Measurements from ENCODE around the gene ZNF614. TPM values are rescaled to one million over a fixed set of nuclear protein-coding genes. Genes with fewer than 3 reads are reported as not detected.

ZNF614 gene
- total and polyA plus RNA-seq, 9 of the 15 experiments (the other 6 are each of a cell fraction or from before 2014, with no cell fraction given) = 4.9 to 16.3 (median 11.4) TPM

DNA sequence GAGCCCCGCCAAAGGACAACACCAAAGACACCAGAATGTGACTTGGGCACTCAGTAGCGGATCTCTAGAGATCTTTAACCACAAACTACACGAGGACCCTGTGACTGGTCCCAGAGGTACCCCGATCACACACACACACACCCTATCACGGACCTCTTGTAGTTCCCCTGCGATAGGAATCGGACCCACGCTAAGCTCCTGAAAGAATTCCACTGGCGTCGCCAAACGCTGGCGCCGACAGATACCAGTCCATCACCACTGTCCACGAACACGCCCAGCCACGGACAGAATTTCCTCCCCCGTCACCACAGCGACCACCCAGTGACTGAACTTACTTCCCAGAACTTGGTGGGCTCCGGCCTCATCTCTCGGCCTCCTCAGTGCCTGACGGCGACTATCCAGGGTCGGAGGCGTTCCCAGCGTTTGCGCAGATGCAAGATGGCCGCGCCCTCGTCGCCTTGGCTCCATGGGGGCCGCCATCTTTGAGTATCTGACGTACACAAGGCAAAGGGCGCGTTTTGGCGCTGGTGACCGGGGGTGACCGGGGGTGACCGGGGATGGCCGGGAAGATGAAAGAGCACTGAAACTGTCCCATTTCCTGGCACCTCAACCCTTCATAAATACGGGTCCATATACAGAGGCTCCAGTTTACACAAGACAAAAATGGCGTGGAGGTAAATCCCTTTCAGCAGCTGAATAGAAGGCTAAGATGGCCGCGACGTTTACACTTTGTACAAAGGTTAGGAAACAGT, 20.2 kb downstream of the ZNF614 start, which contains the start of gene ZNF615 (continued):
- TF ChIP-seq ZNF232 (CRISPR knock-in tag; IDR thresholded peaks at IDR 0.05) (no peak), PHF20 (IDR thresholded peaks at IDR 0.05; ENCODE audit: partially characterized antibody) (no peak), THAP12 (CRISPR knock-in tag; IDR thresholded peaks at IDR 0.05) (no peak), SAFB2 (IDR thresholded peaks at IDR 0.05; ENCODE audit: borderline replicate concordance, low read depth, low read length, severe bottlenecking) (no peak), ZNF354B (CRISPR knock-in tag; IDR thresholded peaks at IDR 0.05) (no peak), CC2D1A (IDR thresholded peaks at IDR 0.05) (no peak), CEBPZ (IDR thresholded peaks at IDR 0.05; ENCODE audit: borderline replicate concordance, low read depth, low read length) (no peak), ZNF707 (CRISPR knock-in tag; conservative IDR thresholded peaks at IDR 0.05) (no peak), TAF7 (tag; IDR thresholded peaks at IDR 0.05) (no peak), KHSRP (IDR thresholded peaks at IDR 0.05) (no peak), TEAD1 (CRISPR knock-in tag; IDR thresholded peaks at IDR 0.05) (0 out of 4 replicates have a peak, but pooled peaks of 1 of the 2 experiments have one; percentile 18), ATF1 (CRISPR knock-in tag; IDR thresholded peaks at IDR 0.05) (no peak), ATF1 (tag; IDR thresholded peaks at IDR 0.05) (peak; percentile 74), BRCA1 (IDR thresholded peaks at IDR 0.05) (no peak), BRCA1 (CRISPR knock-in tag; IDR thresholded peaks at IDR 0.05) (no peak), RFX5 (IDR thresholded peaks at IDR 0.05; ENCODE audit: low read depth, low read length) (no peak), IRF1 (CRISPR knock-in tag; IDR thresholded peaks at IDR 0.05; ENCODE audit: borderline replicate concordance) (no peak), NR3C1 (CRISPR knock-in tag; IDR thresholded peaks at IDR 0.05) (no peak)
- TF ChIP-seq, protein P1, sequence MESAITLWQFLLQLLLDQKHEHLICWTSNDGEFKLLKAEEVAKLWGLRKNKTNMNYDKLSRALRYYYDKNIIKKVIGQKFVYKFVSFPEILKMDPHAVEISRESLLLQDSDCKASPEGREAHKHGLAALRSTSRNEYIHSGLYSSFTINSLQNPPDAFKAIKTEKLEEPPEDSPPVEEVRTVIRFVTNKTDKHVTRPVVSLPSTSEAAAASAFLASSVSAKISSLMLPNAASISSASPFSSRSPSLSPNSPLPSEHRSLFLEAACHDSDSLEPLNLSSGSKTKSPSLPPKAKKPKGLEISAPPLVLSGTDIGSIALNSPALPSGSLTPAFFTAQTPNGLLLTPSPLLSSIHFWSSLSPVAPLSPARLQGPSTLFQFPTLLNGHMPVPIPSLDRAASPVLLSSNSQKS (CRISPR knock-in tag; IDR thresholded peaks at IDR 0.05) = no peak
- TF ChIP-seq, protein P2, sequence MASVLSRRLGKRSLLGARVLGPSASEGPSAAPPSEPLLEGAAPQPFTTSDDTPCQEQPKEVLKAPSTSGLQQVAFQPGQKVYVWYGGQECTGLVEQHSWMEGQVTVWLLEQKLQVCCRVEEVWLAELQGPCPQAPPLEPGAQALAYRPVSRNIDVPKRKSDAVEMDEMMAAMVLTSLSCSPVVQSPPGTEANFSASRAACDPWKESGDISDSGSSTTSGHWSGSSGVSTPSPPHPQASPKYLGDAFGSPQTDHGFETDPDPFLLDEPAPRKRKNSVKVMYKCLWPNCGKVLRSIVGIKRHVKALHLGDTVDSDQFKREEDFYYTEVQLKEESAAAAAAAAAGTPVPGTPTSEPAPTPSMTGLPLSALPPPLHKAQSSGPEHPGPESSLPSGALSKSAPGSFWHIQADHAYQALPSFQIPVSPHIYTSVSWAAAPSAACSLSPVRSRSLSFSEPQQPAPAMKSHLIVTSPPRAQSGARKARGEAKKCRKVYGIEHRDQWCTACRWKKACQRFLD (CRISPR knock-in tag; IDR thresholded peaks at IDR 0.05) = 0 out of 2 replicates have a peak, but pooled peaks have one; percentile 53

All from K562 (cell line).